PC-9 (cell line): ENCODE results near the gene RIOX2. TPM values are rescaled to one million over a fixed set of nuclear protein-coding genes. Genes with fewer than 3 reads are reported as not detected.

Experiments used
- BruUV-seq: library from RNA; stranded (reverse); fragments of 400-500 nt; replicated peaks from 2 replicates; lab custom pipeline; 2021; lab: Mats Ljungman, UMichigan
- CTCF ChIA-PET: fragments of 300-600 bp; sonication (Branson Sonifier 250); formaldehyde crosslinking; loops from one replicate; lab custom pipeline; 2022; ENCODE audit warnings: antibody characterized with exemption; lab: Charles Lee
- POLR2A ChIA-PET: fragments of 300-600 bp; sonication (Branson Sonifier 250); formaldehyde crosslinking; loops from one replicate; lab custom pipeline; 2022; ENCODE audit warnings: antibody characterized with exemption; ENCODE audit not compliant: unreplicated experiment; lab: Charles Lee
- DNase-seq, 2 experiments: peaks; one replicate each; pipeline versions ENCODE4 v3.0.0 to v3.0.0-alpha.2; 2015 to 2022; ENCODE audit warnings: mixed read lengths in 1 of 2
- H2AFZ ChIP-seq: fragments of 200-600 bp; sonication (generic); 2 replicates; pipeline ENCODE4 v1.8.1; 2017; ENCODE audit warnings: antibody characterized with exemption
- H3F3A ChIP-seq: fragments of 200-600 bp; sonication (generic); 2 replicates; pipeline ENCODE4 v1.8.1; 2017; ENCODE audit warnings: antibody characterized with exemption, mild to moderate bottlenecking, low read depth; ENCODE audit not compliant: insufficient read depth
- H3K27ac ChIP-seq: fragments of 200-600 bp; sonication (generic); 2 replicates; pipeline ENCODE4 v1.6.1; 2016; ENCODE audit warnings: mixed run types
- H3K27me3 ChIP-seq: fragments of 200-600 bp; sonication (generic); 2 replicates; pipeline ENCODE4 v1.6.1; 2016; ENCODE audit warnings: low read depth, mixed run types; ENCODE audit not compliant: insufficient read depth
- H3K36me3 ChIP-seq: fragments of 200-600 bp; sonication (generic); 2 replicates; pipeline ENCODE4 v1.6.1; 2016; ENCODE audit warnings: low read depth, mixed run types
- H3K4me1 ChIP-seq: fragments of 200-600 bp; sonication (generic); replicated peaks from 2 replicates; pipeline ENCODE4 v1.6.1; 2016; ENCODE audit warnings: mixed run types; ENCODE audit not compliant: insufficient read depth
- H3K4me2 ChIP-seq: fragments of 200-600 bp; sonication (generic); 2 replicates; pipeline ENCODE4 v1.6.1; 2017; ENCODE audit warnings: mixed run types
- H3K4me3 ChIP-seq: fragments of 200-600 bp; sonication (generic); 2 replicates; pipeline ENCODE4 v1.6.1; 2016; ENCODE audit warnings: mixed run types
- H3K79me2 ChIP-seq: fragments of 200-600 bp; sonication (generic); 2 replicates; pipeline ENCODE4 v1.6.1; 2017; ENCODE audit warnings: low read depth, mixed run types
- H3K9me2 ChIP-seq: fragments of 200-600 bp; sonication (generic); 2 replicates; pipeline ENCODE4 v1.8.1; 2017; ENCODE audit warnings: mild to moderate bottlenecking; ENCODE audit not compliant: insufficient read depth
- H3K9me3 ChIP-seq: fragments of 200-600 bp; sonication (generic); 2 replicates; pipeline ENCODE4 v1.8.1; 2016; ENCODE audit warnings: low read depth; ENCODE audit not compliant: insufficient read depth
- H4K20me1 ChIP-seq: fragments of 200-600 bp; sonication (generic); 2 replicates; pipeline ENCODE4 v1.8.1; 2017; ENCODE audit not compliant: insufficient read depth
- CTCF ChIP-seq: fragments of 200-600 bp; sonication (generic); conservative IDR thresholded peaks from 2 replicates; pipeline ENCODE4 v1.6.1; 2017; ENCODE audit warnings: mixed run types, antibody characterized with exemption, mild to moderate bottlenecking, moderate library complexity
- EZH2 ChIP-seq: fragments of 200-600 bp; sonication (generic); IDR thresholded peaks from 2 replicates; pipeline ENCODE4 v1.8.0; 2017; ENCODE audit warnings: antibody characterized with exemption, low read depth
- intact Hi-C: fragments of 100-400 bp; cut with micrococcal nuclease; formaldehyde crosslinking; loops from one replicate; pipeline ENCODE4 v1.10.0; 2022; ENCODE audit not compliant: unreplicated experiment
- total RNA-seq: library from RNA; stranded (reverse); gene quantifications from 2 replicates; pipeline ENCODE4 v1.2.3, GENCODE V29; 2021

The RIOX2 gene
- total RNA-seq, 1 experiment from 2014 or later: 33.1 TPM

GRCh38 chr3:97901313-97902248 lies 70.7 kb downstream of the RIOX2 start:
- Histone ChIP-seq H2AFZ (no peak overlapping the region), H3K4me3 (no peak overlapping the region), H4K20me1 (no peaks in the 10 kb centered on the region), H3K4me2 (no peak overlapping the region), H3F3A (peaks cover 5% of the 10 kb centered on the region; the same call in 1 of the 2 replicates), H3K27me3 (no peaks in the 10 kb centered on the region), H3K9me2 (no peaks in the 10 kb centered on the region), H3K4me1 (peaks cover 3% of the 10 kb centered on the region; the same call in 1 of the 2 replicates), H3K36me3 (no peaks in the 10 kb centered on the region), H3K27ac (peak overlapping the region; percentile 3; the same call in 1 of the 2 replicates), H3K9me3 (no peaks in the 10 kb centered on the region), H3K79me2 (no peaks in the 10 kb centered on the region)
- no TSS peak for BruUV-seq
- intact Hi-C loops: no loop called here
- POLR2A ChIA-PET: no interaction called here
- CTCF ChIA-PET: no interaction called here
- TF ChIP-seq CTCF (no peak), EZH2 (no peak)
- no peak for DNase-seq

GRCh38 chr3:97899331-97899730 lies 72.9 kb downstream of the RIOX2 start:
- POLR2A ChIA-PET: no interaction called here
- Histone ChIP-seq H3K9me2 (no peaks in the 10 kb centered on the region), H3K27ac (no peak overlapping the region), H2AFZ (no peak overlapping the region), H3K4me1 (peaks cover 3% of the 10 kb centered on the region; the same call in 1 of the 2 replicates), H3K9me3 (no peaks in the 10 kb centered on the region), H3K79me2 (no peaks in the 10 kb centered on the region), H3K4me3 (no peak overlapping the region), H3F3A (peaks cover 5% of the 10 kb centered on the region; the same call in 1 of the 2 replicates), H3K4me2 (no peak overlapping the region), H3K36me3 (no peaks in the 10 kb centered on the region), H4K20me1 (no peaks in the 10 kb centered on the region), H3K27me3 (no peaks in the 10 kb centered on the region)
- BruUV-seq: no TSS peak
- no peak for DNase-seq
- intact Hi-C loops: no loop called here
- CTCF ChIA-PET: no interaction called here
- no peak for TF ChIP-seq CTCF
- TF ChIP-seq EZH2: no peak

- CTCF ChIA-PET: no interaction called here
- no peaks in the 10 kb centered on the region; the same call in 1 of the 2 replicates for H3F3A ChIP-seq
- no TSS peak for BruUV-seq
Measured at GRCh38 chr3:97896547-97896946, 75.7 kb downstream of the RIOX2 start.

More at GRCh38 chr3:97896547-97896946, 75.7 kb downstream of the RIOX2 start:
- Histone ChIP-seq H3K4me3 (no peak overlapping the region), H3K27me3 (no peaks in the 10 kb centered on the region), H3K9me3 (no peaks in the 10 kb centered on the region), H3K36me3 (no peaks in the 10 kb centered on the region), H3K9me2 (no peaks in the 10 kb centered on the region), H2AFZ (no peak overlapping the region), H3K4me1 (peaks cover 3% of the 10 kb centered on the region; the same call in 1 of the 2 replicates), H3K27ac (no peak overlapping the region), H4K20me1 (no peaks in the 10 kb centered on the region), H3K79me2 (no peaks in the 10 kb centered on the region), H3K4me2 (no peak overlapping the region)
- no peak for DNase-seq
- TF ChIP-seq CTCF (no peak; the same call in 1 of the 2 replicates), EZH2 (no peak)
- POLR2A ChIA-PET: no interaction called here
- intact Hi-C loops: no loop called here
